ENCODE results near the gene ARPC4.
A peak's percentile ranks its signal among the peaks of the same experiment; 100 is the strongest.
"Not testable (repeated sequence)": the region's sequence is repeated elsewhere in the genome, so short reads cannot be mapped to it uniquely, and the experiment has no call there.

Gene ARPC4

GRCh38 chr3:9825451-9826040 lies 32.7 kb downstream of the ARPC4 start:
- DNase-seq (ENCODE audit: low read depth): no peak

GRCh38 chr3:9826815-9827573 lies 34.1 kb downstream of the ARPC4 start:
- no peak for DNase-seq (ENCODE audit: low read depth)

GRCh38 chr3:9828801-9829755 lies 36.2 kb downstream of the ARPC4 start:
- DNase-seq (ENCODE audit: low read depth): no peak

- DNase-seq (ENCODE audit: low read depth): no peak
Observed at GRCh38 chr3:9831253-9831652, 38.4 kb downstream of the ARPC4 start.

GRCh38 chr3:9833078-9833477 lies 40.2 kb downstream of the ARPC4 start:
- DNase-seq (ENCODE audit: low read depth): no peak

GRCh38 chr3:9834520-9835380 lies 41.9 kb downstream of the ARPC4 start:
- no peak for DNase-seq (ENCODE audit: low read depth)

- no peak for DNase-seq (ENCODE audit: low read depth)
Observed at GRCh38 chr3:9837701-9838582, 45.1 kb downstream of the ARPC4 start.

- no peak for DNase-seq (ENCODE audit: low read depth)
Observed at GRCh38 chr3:9838856-9839255, 46.0 kb downstream of the ARPC4 start.

GRCh38 chr3:9841015-9841414 lies 48.1 kb downstream of the ARPC4 start:
- DNase-seq (ENCODE audit: low read depth): no peak

- peak; percentile 93 for DNase-seq (ENCODE audit: low read depth)
Observed at GRCh38 chr3:9843715-9844438, 51.0 kb downstream of the ARPC4 start, which contains the start of gene RPUSD3. RPUSD3 (minus strand) TSS chr3:9844008; CDS start chr3:9843990, 18 bp downstream.

GRCh38 chr3:9846231-9846630 lies 53.3 kb downstream of the ARPC4 start:
- DNase-seq (ENCODE audit: low read depth): no peak

GRCh38 chr3:9846931-9847488 lies 54.1 kb downstream of the ARPC4 start:
- DNase-seq (ENCODE audit: low read depth): no peak

GRCh38 chr3:9847870-9848269 lies 55.0 kb downstream of the ARPC4 start:
- not testable (repeated sequence) for DNase-seq (ENCODE audit: low read depth)

GRCh38 chr3:9848860-9849259 lies 56.0 kb downstream of the ARPC4 start:
- not testable (repeated sequence) for DNase-seq (ENCODE audit: low read depth)

GRCh38 chr3:9851383-9851782 lies 58.5 kb downstream of the ARPC4 start:
- not testable (repeated sequence) for DNase-seq (ENCODE audit: low read depth)

GRCh38 chr3:9851926-9852325 lies 59.0 kb downstream of the ARPC4 start:
- not testable (repeated sequence) for DNase-seq (ENCODE audit: low read depth)

GRCh38 chr3:9852528-9852927 lies 59.6 kb downstream of the ARPC4 start:
- DNase-seq (ENCODE audit: low read depth): no peak

- DNase-seq (ENCODE audit: low read depth): not testable (repeated sequence)
Observed at GRCh38 chr3:9854291-9854940, 61.5 kb downstream of the ARPC4 start.

- no peak for DNase-seq (ENCODE audit: low read depth)
Observed at GRCh38 chr3:9855594-9855993, 62.7 kb downstream of the ARPC4 start.
